Endothelial cell of umbilical vein (primary cell): Measurements from ENCODE around the gene GCM1. TPM values are rescaled to one million over a fixed set of nuclear protein-coding genes. Genes with fewer than 3 reads are reported as not detected.

Experiments used
- BruUV-seq: library from RNA; stranded (reverse); fragments of 400-500 nt; replicated peaks from 2 replicates; lab custom pipeline; 2021; lab: Mats Ljungman, UMichigan
- CTCF ChIA-PET: fragments of 300-600, 350-600 bp; sonication (Branson Sonifier 250); formaldehyde crosslinking; loops from one replicate; lab custom pipeline; 2021; ENCODE audit warnings: antibody characterized with exemption, inconsistent platforms; lab: Charles Lee
- POLR2A ChIA-PET: fragments of 300-600, 350-600 bp; sonication (Branson Sonifier 250); formaldehyde crosslinking; loops from one replicate; lab custom pipeline; 2021; ENCODE audit warnings: antibody characterized with exemption, inconsistent platforms; lab: Charles Lee
- DNase-seq: peaks from one replicate; pipeline ENCODE4 v3.0.0-alpha.2; 2011; ENCODE audit warnings: low read depth, low spot score
- FAIRE-seq: peaks from 2 replicates; lab custom pipeline; 2011; peaks lifted over from hg19 to GRCh38; lab: Jason Lieb, UNC
- H2AFZ ChIP-seq: 2 replicates; pipeline ENCODE4 v1.6.0; 2012; ENCODE audit warnings: low read depth, low read length, control low read depth, inconsistent platforms
- H3K27ac ChIP-seq: 2 replicates; pipeline ENCODE4 v1.5.1; 2011; ENCODE audit warnings: low read depth, mild to moderate bottlenecking, control low read depth, low read length, moderate library complexity; ENCODE audit not compliant: insufficient read depth
- H3K27me3 ChIP-seq, 2 experiments: 2 replicates each; pipeline versions ENCODE4 v1.6.0 to v1.6.1; 2011; ENCODE audit warnings: low read length in 2 of 2, mixed read lengths in 1 of 2; ENCODE audit not compliant: control insufficient read depth in 2 of 2, insufficient read depth in 2 of 2
- H3K36me3 ChIP-seq, 2 experiments: 2 replicates in 1 of 2; 3 replicates in 1 of 2; pipeline ENCODE4 v1.5.1; 2011; ENCODE audit warnings: low read length in 2 of 2, mild to moderate bottlenecking in 1 of 2, moderate library complexity in 1 of 2; ENCODE audit not compliant: control insufficient read depth in 2 of 2, insufficient read depth in 2 of 2; ENCODE audit errors: extremely low read depth in 1 of 2
- H3K4me1 ChIP-seq: 3 replicates; pipeline ENCODE4 v1.5.1; 2011; ENCODE audit warnings: mild to moderate bottlenecking, low read length; ENCODE audit not compliant: control insufficient read depth, insufficient read depth; ENCODE audit errors: extremely low read depth
- H3K4me2 ChIP-seq: 2 replicates; pipeline ENCODE4 v1.6.1; 2011; ENCODE audit warnings: low read length, control low read depth, mixed read lengths; ENCODE audit not compliant: insufficient read depth
- H3K4me3 ChIP-seq, 3 experiments: fragments of 200-600 bp in 1 of 3; sonication (generic), shearing (Covaris generic) in 1 of 3; replicated peaks in 1 of 3; 2 replicates each; pipeline ENCODE4 v1.5.1; 2011 to 2016; ENCODE audit warnings: control low read depth in 3 of 3, low read length in 3 of 3, mild to moderate bottlenecking in 2 of 3, inconsistent platforms in 1 of 3, low read depth in 1 of 3, moderate library complexity in 1 of 3; ENCODE audit not compliant: insufficient read depth in 1 of 3
- H3K79me2 ChIP-seq: 2 replicates; pipeline ENCODE4 v1.6.0; 2012; ENCODE audit warnings: low read length, inconsistent platforms; ENCODE audit not compliant: control insufficient read depth, insufficient read depth
- H3K9ac ChIP-seq: replicated peaks from 2 replicates; pipeline ENCODE3; 2011; ENCODE audit warnings: low read length, control low read depth; ENCODE audit not compliant: insufficient read depth; ENCODE audit errors: extremely low read depth
- H3K9me1 ChIP-seq: replicated peaks from 3 replicates; pipeline ENCODE4 v1.6.0; 2011; ENCODE audit warnings: mild to moderate bottlenecking, low read length; ENCODE audit not compliant: control insufficient read depth, insufficient read depth; ENCODE audit errors: extremely low read depth
- H3K9me3 ChIP-seq: replicated peaks from 2 replicates; pipeline ENCODE4 v1.5.1; 2012; ENCODE audit warnings: low read length, inconsistent platforms; ENCODE audit not compliant: control insufficient read depth, insufficient read depth
- H4K20me1 ChIP-seq: replicated peaks from 2 replicates; pipeline ENCODE3; 2011; ENCODE audit warnings: mild to moderate bottlenecking, low read length; ENCODE audit not compliant: control insufficient read depth, insufficient read depth; ENCODE audit errors: extremely low read depth
- EZH2 ChIP-seq: IDR thresholded peaks from 2 replicates; pipeline ENCODE4 v1.6.1; 2012; ENCODE audit warnings: borderline replicate concordance, low read depth, mild to moderate bottlenecking, moderate library complexity, low read length, inconsistent platforms; ENCODE audit not compliant: severe bottlenecking
- FOS ChIP-seq: IDR thresholded peaks from 2 replicates; pipeline ENCODE4 v1.6.1; 2011; ENCODE audit warnings: mild to moderate bottlenecking, low read length, moderate library complexity, borderline replicate concordance; ENCODE audit not compliant: insufficient read depth
- GATA2 ChIP-seq: IDR thresholded peaks from 2 replicates; pipeline ENCODE4 v1.7.0; 2011; ENCODE audit warnings: low read depth, mild to moderate bottlenecking, moderate library complexity, mixed read lengths, low read length; ENCODE audit not compliant: insufficient read length, insufficient read depth
- JUN ChIP-seq: IDR thresholded peaks from 2 replicates; pipeline ENCODE4 v1.6.1; 2011; ENCODE audit warnings: borderline replicate concordance, low read depth; ENCODE audit not compliant: insufficient read length, insufficient read depth
- MAX ChIP-seq: IDR thresholded peaks from 2 replicates; pipeline ENCODE4 v1.6.1; 2011; ENCODE audit not compliant: insufficient read depth, insufficient read length
- MYC ChIP-seq: IDR thresholded peaks from one replicate; pipeline ENCODE4 v1.6.1; 2011; ENCODE audit warnings: mild to moderate bottlenecking, low read depth, low read length
- POLR2A ChIP-seq: IDR thresholded peaks from 2 replicates; pipeline ENCODE4 v1.6.1; 2012; ENCODE audit warnings: low read depth, mild to moderate bottlenecking, control low read depth, low read length
- POLR2AphosphoS5 ChIP-seq: IDR thresholded peaks from 2 replicates; pipeline ENCODE4 v1.6.1; 2012; ENCODE audit warnings: low read depth, mild to moderate bottlenecking, control low read depth, low read length, moderate library complexity; ENCODE audit not compliant: insufficient read depth
- dilution Hi-C: fragments of 300-500 bp; cut with MboI; formaldehyde crosslinking; loops from one replicate; pipeline ENCODE4 v1.15.0; 2019; ENCODE audit warnings: low sequenced_read_pairs; ENCODE audit not compliant: extremely low pct_ligation_motif_present
- intact Hi-C: fragments of 100-400 bp; cut with micrococcal nuclease; formaldehyde crosslinking; loops from one replicate; pipeline ENCODE4 v1.10.0; 2022
- polyA plus RNA-seq, 4 experiments: library from polyadenylated mRNA; depleted of rRNA in 3 of 4; stranded (reverse) in 3 of 4; unstranded in 1 of 4; fragments of >200 nt; gene quantifications; 2 replicates each; pipeline versions ENCODE4 v1.2.1 to v1.2.3, GENCODE V29; 2011 to 2012; ENCODE audit warnings: missing spikeins in 1 of 4
- total RNA-seq: library from RNA; stranded (reverse); gene quantifications from 2 replicates; pipeline ENCODE4 v1.2.3, GENCODE V29; 2021
- TF ChIP-seq, protein P1 (sequence below), 2 donors: IDR thresholded peaks; 1 replicate in 1 of 2; 2 replicates in 1 of 2; pipeline ENCODE4 v1.5.1; 2011; ENCODE audit warnings: low read length in 2 of 2, mild to moderate bottlenecking in 2 of 2, moderate library complexity in 2 of 2, control low read depth in 1 of 2, inconsistent platforms in 1 of 2, low read depth in 1 of 2; ENCODE audit not compliant: insufficient read depth in 1 of 2; ENCODE audit errors: extremely low read depth in 1 of 2

The GCM1 gene
- total and polyA plus RNA-seq, 2 donors (not counting 3 experiments of a cell fraction or from before 2014, with no cell fraction given) = not detected

GRCh38 chr6:53109612-53110011 lies 39.0 kb downstream of the GCM1 start:
- Histone ChIP-seq H3K9me1 (no peaks in the 10 kb centered on the region), H3K4me1 (no peaks in the 10 kb centered on the region), H3K27me3 (peaks cover 0 to 5% of the 10 kb centered on the region in 2 experiments), H3K4me2 (no peak overlapping the region), H3K27ac (no peak overlapping the region), H3K9ac (no peak overlapping the region), H3K4me3 (no peak overlapping the region), H3K79me2 (no peaks in the 10 kb centered on the region), H3K9me3 (no peaks in the 10 kb centered on the region), H3K36me3 (no peaks in the 10 kb centered on the region), H2AFZ (no peak overlapping the region), H4K20me1 (no peaks in the 10 kb centered on the region)
- ChIA-PET CTCF (interaction anchor here (0.8 kb wide), 1 partner anchor 28 kb away, joined by 3 read pairs; no protein-coding TSS in a partner anchor), POLR2A (no interaction called here)
- FAIRE-seq (no peak), DNase-seq (no peak)
- no peak for TF ChIP-seq JUN
- no peak for TF ChIP-seq POLR2AphosphoS5
- TF ChIP-seq GATA2 = no peak
- TF ChIP-seq EZH2 = no peak
- TF ChIP-seq, protein P1, sequence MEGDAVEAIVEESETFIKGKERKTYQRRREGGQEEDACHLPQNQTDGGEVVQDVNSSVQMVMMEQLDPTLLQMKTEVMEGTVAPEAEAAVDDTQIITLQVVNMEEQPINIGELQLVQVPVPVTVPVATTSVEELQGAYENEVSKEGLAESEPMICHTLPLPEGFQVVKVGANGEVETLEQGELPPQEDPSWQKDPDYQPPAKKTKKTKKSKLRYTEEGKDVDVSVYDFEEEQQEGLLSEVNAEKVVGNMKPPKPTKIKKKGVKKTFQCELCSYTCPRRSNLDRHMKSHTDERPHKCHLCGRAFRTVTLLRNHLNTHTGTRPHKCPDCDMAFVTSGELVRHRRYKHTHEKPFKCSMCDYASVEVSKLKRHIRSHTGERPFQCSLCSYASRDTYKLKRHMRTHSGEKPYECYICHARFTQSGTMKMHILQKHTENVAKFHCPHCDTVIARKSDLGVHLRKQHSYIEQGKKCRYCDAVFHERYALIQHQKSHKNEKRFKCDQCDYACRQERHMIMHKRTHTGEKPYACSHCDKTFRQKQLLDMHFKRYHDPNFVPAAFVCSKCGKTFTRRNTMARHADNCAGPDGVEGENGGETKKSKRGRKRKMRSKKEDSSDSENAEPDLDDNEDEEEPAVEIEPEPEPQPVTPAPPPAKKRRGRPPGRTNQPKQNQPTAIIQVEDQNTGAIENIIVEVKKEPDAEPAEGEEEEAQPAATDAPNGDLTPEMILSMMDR (IDR thresholded peaks at IDR 0.05; ENCODE audit: extremely low read depth in 1 of 2, insufficient read depth in 1 of 2, low read depth in 1 of 2, low read length in 2 of 2) = no peak
- TF ChIP-seq FOS = no peak
- TF ChIP-seq MYC = no peak
- no peak for TF ChIP-seq MAX
- TF ChIP-seq POLR2A = no peak
- BruUV-seq = no TSS peak
- dilution Hi-C loops (no loop called here), intact Hi-C loops (loop anchor here (10.0 kb wide), 1 partner anchor 375 kb away; no protein-coding TSS in a partner anchor)
